NCI-H2196 (cell line): ENCODE results near the gene SLC9A2.

Experiments
- DNase-seq: peaks from one replicate; lab custom pipeline; 2025; ENCODE audit not compliant: unreplicated experiment; lab: John Stamatoyannopoulos, UW

The SLC9A2 gene, protein sequence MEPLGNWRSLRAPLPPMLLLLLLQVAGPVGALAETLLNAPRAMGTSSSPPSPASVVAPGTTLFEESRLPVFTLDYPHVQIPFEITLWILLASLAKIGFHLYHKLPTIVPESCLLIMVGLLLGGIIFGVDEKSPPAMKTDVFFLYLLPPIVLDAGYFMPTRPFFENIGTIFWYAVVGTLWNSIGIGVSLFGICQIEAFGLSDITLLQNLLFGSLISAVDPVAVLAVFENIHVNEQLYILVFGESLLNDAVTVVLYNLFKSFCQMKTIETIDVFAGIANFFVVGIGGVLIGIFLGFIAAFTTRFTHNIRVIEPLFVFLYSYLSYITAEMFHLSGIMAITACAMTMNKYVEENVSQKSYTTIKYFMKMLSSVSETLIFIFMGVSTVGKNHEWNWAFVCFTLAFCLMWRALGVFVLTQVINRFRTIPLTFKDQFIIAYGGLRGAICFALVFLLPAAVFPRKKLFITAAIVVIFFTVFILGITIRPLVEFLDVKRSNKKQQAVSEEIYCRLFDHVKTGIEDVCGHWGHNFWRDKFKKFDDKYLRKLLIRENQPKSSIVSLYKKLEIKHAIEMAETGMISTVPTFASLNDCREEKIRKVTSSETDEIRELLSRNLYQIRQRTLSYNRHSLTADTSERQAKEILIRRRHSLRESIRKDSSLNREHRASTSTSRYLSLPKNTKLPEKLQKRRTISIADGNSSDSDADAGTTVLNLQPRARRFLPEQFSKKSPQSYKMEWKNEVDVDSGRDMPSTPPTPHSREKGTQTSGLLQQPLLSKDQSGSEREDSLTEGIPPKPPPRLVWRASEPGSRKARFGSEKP

GRCh38 chr2:102619414-102620319, at the start of gene SLC9A2:
Gene SLC9A2 (plus strand): TSS chr2:102619553. CDS start chr2:102619849, 296 bp downstream.
- DNase-seq = peak; percentile 5

DNA sequence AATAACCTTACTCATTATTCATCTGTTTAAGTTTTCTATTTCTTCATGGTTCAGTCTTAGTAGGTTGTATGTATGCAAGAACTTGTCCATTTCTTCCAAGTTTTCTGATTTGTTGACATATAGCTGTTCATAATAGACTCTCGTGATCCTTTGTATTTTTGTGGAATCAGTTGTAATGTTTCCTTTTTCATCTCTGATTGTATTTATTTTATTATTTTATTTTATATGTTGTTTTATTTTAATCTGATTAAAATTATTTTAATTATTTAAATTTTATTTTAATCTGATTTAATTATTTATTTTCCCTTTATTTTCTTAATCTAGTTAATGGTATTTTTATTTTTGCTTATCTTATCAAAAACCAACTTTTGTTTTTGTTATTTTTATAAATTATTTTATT, 43.5 kb upstream of the SLC9A2 start:
- no peak for DNase-seq

DNA sequence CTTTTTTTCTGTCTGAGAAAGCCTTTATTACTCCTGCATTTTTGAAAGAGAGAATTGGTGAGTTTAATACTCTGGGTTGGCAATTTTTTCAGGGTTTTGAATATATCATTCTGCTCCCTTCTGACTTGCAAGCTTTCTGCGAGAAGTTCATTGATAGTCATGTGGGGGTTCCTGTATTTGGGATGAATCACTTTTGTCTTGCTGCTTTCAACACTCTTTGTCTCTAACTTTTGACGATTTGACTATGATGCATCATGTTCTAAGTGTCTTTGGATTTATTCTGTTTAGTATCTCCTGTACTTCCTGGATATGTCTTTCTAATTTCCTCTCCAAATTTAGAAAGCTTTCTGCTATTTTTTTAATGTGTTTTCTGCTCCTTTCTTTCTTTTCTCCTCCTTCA, 41.0 kb upstream of the SLC9A2 start:
- no peak for DNase-seq

- no peak for DNase-seq
Measured at GRCh38 chr2:102581911-102582310, 37.4 kb upstream of the SLC9A2 start.

DNA sequence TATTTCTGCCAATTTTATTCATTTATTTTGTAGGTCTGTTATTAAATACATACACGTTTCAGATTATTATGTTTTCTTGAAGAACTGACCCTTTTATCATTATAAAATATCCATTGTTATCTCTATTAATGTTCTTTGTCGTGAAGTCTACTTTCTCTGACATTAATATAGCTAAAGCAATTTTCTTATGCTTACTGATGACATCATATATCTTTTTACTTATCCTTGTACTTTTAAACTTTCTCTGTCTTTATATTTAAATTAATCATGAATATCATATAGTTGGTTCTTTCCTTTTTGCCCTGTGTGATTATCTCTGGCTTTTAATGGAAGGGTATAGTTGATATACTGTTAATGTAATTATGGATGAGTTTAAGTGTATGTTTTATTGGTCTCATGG, 36.5 kb upstream of the SLC9A2 start:
- DNase-seq = no peak

DNA sequence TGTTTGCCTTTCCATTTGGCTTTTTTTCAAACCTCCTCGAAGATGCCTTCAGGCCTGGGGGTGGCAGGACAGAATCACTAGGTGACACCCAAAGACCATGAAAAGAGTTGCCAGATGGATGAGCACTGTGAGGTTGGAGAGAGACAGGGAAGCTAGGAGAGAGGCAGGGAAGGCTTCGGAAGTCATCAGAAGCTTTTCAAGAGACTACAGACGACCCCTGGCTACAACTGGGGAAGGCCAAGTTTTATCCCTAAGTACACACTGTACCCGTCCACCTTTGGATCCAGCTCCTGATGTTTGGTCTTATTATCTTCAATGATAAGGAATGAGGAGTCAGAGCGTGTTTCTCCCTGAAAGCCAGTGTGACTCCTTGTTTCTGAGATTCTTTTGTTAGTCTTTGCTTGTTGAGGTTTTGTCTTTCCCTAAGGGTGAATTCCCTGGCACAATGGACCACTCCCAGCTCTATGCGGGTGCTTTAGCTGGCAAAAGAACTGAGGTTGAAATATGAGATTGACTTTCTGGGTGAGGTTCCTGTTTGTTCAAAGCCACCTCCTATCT, 33.4 kb upstream of the SLC9A2 start:
- no peak for DNase-seq

GRCh38 chr2:102588213-102588939, 31.0 kb upstream of the SLC9A2 start:
- DNase-seq = no peak

- no peak for DNase-seq
Measured at GRCh38 chr2:102589444-102589843, 29.9 kb upstream of the SLC9A2 start.

- no peak for DNase-seq
Measured at GRCh38 chr2:102591491-102592045, 27.8 kb upstream of the SLC9A2 start.

DNA sequence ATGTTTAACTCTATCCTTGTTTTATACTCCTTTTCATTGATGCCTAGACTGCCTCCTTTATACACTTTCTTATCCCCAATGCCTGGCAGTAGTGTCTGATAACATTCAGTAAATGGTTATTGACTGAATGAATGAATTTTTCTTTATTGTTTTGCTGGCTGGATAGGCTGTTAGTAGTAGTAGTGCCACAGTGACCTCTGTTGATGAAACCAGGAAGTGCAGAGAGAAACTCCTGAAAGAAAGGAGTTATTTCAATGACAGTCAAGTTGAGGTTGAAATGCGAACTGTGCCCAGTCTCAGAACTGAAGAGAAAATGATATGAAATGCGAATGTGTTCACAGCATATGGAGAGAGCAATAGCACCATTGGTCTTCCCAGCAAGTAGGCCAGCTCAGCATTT, 26.8 kb upstream of the SLC9A2 start:
- no peak for DNase-seq

GRCh38 chr2:102593516-102593915, 25.8 kb upstream of the SLC9A2 start:
- DNase-seq = no peak

DNA sequence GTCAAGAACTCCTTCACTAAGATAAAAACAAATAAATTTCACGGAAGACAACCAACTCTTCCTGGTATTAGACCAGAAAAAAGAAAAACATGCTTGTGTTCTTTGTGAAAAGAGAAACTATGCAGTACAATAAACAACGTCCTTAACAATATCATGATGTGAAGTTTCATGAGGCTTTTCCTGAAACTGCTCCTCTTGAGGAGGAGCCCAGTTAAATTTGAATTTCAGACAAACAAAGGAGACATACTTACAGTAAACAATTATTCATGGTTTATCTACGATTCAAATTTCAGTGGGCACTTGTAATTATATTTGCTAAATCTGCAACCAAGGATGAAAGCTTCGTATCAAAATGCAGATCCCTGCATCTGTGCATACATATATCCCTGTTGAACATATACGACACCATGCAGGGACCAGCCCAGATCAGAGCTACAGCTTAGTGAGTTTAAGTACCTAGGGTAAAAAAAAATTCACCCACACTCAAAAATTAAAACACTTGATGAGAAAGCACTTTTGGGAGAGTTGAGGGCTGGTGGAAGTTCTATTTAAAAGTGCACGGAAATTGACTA, 24.8 kb upstream of the SLC9A2 start:
- no peak for DNase-seq

DNA sequence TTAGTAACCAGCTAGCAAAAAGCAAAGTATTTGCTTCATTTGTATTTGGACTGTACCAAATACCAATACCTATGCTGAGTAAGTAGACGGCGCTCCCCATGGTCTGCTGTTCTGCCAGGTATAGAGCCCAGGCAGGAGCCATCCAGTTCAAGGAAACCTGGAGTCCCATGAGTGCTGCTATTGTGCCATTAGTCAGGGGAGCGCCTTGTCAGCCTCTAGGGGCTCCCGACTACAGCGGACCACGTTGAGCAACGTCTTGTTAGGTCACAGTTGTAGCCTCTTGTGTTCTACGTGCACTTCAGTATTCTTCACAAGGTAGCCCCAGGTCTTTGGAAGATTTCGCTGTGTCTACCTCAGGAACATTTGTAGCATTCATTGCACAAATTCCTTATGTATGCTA, 21.6 kb upstream of the SLC9A2 start:
- DNase-seq = no peak

- no peak for DNase-seq
Measured at GRCh38 chr2:102599486-102599885, 19.9 kb upstream of the SLC9A2 start.

GRCh38 chr2:102601730-102602129, 17.6 kb upstream of the SLC9A2 start:
- DNase-seq = no peak

GRCh38 chr2:102603904-102604303, 15.4 kb upstream of the SLC9A2 start:
- no peak for DNase-seq

DNA sequence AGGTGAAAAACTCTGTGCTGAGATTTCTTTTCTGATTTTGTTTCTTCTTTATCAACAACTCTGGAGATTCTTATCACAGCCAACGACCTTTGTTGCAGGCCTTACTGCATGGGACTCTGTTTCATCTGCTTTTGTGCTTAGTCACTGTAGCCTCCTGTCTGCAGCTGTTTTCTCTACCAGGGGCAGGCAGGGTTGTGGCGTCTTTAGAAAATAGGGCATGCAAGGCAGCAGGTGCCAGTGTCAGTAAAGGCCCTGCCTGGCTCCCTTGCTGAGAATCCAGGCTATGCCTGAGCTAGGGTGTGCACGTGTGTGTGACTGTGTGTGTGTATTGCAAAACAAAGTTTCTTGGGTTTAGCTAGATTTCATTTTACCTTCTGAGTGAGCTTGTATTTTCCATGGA, 14.6 kb upstream of the SLC9A2 start:
- DNase-seq = no peak

DNA sequence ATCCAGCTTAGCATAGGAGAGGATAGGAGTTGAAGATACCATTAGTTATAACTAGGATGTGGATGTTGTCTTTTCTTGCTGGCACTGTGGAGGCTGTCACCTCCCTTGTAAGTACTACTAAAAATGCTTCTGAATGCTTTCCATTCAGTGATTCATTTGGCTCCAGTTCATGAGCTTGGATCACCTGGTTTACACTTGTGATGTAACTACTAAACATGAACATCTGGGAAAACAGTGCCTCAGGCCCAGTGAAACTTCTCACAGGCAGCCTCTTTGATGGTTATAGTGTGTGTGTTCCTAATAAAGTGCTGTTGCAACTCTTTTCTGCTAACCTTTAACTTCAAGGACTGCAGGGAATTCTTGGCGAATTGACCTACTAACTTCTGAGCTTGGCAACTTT, 13.0 kb upstream of the SLC9A2 start:
- DNase-seq = no peak

DNA sequence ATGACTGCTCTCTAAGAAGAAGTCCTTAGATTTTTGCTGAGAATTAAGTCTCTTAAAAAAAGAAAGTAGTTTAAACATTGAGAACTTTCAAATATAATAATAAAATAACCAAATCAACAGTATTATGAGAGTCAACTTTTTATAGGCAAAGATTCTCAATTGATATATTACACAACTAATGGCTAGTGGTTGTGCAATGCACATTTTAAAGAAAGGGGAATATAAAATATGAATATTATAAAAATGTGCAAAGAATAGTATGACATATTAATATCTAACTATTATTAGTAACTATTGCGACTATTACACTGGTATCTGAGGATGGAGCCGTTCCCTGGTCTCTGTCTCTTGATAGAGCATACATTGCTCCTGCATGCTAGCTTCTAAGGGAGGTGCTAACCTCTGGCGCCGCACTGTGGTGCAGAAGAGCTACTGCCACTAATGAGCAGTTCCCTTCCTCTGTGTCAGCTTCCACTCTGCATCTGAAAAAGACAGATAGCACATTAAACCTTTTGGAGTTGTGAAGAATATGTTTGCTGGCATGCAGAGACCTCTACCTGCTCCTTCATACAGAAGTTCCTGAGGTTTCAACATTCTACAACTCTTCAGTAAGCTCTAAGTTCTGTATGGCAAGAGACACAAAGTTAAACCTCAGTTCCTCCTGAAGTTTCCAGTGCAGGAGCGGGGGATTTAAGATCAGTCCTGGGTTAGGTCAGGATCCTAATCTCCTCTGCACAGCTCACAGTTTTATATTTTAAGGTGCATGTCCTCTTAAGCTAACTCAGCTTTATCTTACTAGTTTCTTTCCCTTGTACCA, 3.5 kb upstream of the SLC9A2 start:
- DNase-seq = peak; percentile 46
